Activated CD4-positive, CD25-positive, alpha-beta regulatory T cell (primary cell): ENCODE results near the gene HPD.
"Not testable (repeated sequence)": the region's sequence is repeated elsewhere in the genome, so short reads cannot be mapped to it uniquely, and the experiment has no call there.

ENCODE experiments used
- DNase-seq, 4 experiments: peaks; one replicate each; lab custom pipeline; 2025; lab: John Stamatoyannopoulos, UW

Gene HPD

GRCh38 chr12:121861636-121862254, 3.1 kb upstream of the HPD start:
- no peak for DNase-seq

- not testable (repeated sequence) for DNase-seq
Observed at GRCh38 chr12:121860699-121861098, 2.0 kb upstream of the HPD start.

- no peak for DNase-seq
Observed at GRCh38 chr12:121860257-121860656, 1.6 kb upstream of the HPD start.

DNA sequence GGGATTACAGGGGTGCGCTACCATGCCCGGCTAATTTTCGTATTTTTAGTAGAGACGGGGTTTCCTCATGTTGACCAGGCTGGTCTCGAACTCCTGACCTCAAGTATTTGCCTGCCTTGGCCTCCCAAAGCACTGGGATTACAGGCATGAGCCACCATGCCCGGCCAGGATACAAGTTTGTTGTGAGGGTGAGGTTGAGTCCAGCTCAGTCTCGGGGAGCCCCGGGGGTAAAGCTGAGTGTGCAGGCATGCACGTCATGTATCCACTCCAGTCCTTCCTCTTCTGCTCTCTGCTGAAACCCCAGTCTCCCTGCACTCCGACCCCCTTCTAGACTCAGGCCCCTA, 369 bp downstream of the HPD start:
- DNase-seq = no peak

DNA sequence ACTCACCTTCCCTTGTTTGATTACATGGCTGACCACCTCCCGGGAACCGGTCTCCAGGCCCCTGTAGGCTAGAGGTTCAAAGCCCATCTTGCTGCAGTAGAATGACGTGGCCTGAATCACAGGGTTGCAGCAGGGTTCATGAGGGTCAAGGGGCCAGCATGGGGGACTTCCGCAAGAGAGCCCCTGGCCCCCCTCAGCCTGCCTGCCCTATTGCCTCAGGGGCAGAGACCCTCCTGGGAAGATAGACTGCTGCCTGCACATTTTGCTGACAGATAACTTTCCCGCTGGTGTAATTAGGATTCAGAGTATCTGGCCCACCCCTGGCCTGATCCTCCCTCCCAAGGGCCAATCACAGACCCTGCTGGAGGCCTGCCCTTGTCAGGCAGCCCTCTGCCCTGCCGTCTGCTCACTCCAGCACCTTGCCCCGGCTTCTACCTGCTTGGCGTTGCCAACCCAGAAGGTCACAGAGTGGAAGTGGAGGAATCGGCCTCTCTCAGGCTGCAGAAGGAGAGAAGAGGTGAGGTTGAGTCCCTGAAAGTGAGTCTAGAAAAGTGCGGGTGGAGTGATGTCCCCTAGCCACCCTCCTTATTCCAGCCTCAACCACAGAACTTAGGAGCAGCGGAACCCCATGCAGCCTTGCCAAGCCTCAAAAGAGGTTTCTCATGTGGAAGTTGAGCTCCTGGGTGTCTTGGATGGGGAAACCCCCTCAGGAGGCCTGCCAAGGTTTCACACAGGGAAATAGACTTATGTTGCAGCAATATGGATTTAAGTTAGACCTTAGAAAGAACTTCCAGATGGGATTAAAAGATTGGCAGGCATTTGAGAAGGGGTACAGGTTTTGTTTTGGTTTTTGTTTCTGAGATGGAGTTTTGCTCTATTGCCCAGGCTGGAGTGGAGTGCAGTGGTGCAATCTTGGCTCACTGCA, 1.1 kb downstream of the HPD start:
- DNase-seq = no peak

- DNase-seq = not testable (repeated sequence)
Observed at GRCh38 chr12:121852392-121852791, 6.3 kb downstream of the HPD start.

- DNase-seq = no peak
Observed at GRCh38 chr12:121849665-121850064, 9.0 kb downstream of the HPD start.

- no peak for DNase-seq
Observed at GRCh38 chr12:121849211-121849610, 9.4 kb downstream of the HPD start.

DNA sequence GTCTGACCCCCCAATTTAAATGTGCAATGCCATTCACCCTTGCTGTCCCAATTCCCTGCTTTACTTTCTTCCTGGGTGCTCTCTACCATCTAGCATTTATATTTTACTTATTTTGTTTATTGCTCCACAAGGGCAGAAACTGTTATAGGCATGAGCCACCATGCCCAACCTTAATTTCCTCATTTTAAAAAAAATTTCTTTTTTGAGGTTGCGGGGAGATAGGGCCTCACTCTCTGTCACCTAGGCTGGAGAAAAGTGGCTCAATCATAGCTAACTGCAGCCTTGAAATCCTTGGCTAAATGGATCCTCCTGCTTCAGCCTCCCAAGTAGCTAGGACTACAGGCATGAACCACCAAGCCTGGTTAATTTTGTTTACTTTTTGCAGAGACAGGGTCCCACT, 13.0 kb downstream of the HPD start:
- DNase-seq = no peak

DNA sequence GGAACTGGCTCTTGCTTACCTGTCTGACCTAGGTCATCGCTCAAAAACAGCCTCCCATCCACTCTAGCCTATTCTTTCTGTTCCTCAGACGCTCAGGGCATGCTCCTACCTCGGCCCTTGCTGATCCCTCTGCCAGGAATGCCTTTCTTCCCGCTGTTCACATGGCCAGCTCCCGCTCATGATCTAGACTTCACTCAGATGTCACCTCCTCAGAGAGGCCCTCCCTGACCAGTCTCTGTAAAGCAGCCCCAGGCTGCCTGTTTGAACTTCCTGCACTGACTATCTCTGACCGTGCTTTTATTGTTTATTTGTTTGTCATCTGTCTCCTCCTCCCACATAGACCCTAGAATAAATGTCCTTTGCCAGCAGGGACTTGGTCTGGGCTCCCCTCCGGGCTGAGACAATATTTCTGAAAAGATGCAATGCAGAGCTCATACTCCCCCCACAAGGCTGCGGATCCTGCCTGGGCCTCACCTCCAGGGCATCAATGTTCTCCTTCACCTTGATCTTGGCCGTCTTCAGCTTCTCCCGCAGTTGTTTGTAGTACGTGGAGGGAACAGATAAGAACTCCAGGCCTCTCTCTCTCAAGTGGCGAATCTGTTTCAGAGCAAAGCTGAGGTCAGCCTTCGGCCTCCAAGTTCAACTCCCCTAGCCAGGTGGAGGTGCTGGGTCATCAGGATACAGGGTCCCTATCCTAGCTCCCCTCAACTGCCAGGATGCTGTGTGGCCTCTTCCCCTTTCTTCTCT, 15.2 kb downstream of the HPD start:
- no peak for DNase-seq

GRCh38 chr12:121839993-121840761, 18.5 kb downstream of the HPD start:
- no peak for DNase-seq

- peak; percentile 98 to 99 (median 99) for DNase-seq
Observed at GRCh38 chr12:121839106-121839992, 19.3 kb downstream of the HPD start.

DNA sequence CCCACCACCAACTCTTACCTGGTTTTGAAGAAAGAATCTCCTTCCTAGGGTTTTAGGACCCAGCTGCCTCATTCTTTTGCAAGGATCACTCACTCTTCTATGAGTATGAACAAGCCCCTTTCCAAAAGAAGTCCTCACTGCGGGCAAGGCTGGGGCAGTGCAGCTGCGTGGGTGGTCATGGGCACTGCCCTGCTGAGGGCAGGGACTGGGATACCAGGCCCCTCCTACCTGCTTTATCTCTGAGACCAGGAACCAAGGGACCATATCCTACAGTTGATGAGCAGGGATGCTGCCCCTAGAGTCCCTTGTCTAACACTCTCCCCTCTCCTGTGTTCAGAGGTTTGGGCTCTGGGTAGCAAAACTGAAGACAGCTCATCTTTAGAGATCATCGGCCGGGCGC, 20.5 kb downstream of the HPD start:
- DNase-seq = no peak

GRCh38 chr12:121837680-121838079, 21.0 kb downstream of the HPD start:
- no peak for DNase-seq

GRCh38 chr12:121831571-121832245, 27.0 kb downstream of the HPD start:
- DNase-seq = no peak

- no peak for DNase-seq
Observed at GRCh38 chr12:121830588-121831265, 27.9 kb downstream of the HPD start.

- no peak for DNase-seq
Observed at GRCh38 chr12:121830134-121830533, 28.5 kb downstream of the HPD start.

DNA sequence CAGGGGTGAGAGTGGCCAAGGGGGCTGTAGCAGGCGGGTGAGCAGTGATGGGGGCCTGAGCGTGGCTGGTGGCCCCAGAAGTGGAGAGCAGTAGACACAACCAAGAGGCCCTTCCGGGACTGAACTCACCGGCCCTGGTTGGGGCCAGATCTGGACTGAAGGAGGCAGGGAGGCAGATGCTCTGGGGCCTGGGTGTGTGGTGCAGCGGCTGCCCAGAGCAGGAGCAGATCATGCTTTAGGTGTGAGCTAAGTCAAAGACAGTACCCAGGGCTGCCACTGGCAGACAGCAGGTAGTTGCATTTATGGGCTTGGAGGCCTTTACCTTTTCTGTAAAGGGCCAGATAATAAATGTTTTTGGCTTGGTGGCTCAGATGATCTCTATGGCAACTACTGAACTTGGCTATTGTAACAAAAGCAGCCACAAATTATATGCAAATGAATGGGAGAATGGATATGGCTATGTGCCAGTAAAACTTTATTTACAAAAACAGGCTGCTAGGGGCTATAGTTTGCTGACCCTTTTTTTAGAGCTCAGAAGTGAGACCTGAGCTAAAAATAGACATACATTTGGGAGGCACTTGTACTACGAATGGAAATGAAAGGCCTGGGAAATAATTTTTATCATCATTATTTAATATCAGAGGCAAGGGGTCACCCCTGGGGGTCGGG, 29.3 kb downstream of the HPD start:
- no peak for DNase-seq

GRCh38 chr12:121828826-121829225, 29.8 kb downstream of the HPD start:
- DNase-seq = no peak
